NCI-H2171 (cell line): ENCODE data around the gene CFAP107.
"Not testable (repeated sequence)": the region's sequence is repeated elsewhere in the genome, so short reads cannot be mapped to it uniquely, and the experiment has no call there.

Experiments
- DNase-seq: peaks from one replicate; lab custom pipeline; 2025; lab: John Stamatoyannopoulos, UW

The CFAP107 gene, protein sequence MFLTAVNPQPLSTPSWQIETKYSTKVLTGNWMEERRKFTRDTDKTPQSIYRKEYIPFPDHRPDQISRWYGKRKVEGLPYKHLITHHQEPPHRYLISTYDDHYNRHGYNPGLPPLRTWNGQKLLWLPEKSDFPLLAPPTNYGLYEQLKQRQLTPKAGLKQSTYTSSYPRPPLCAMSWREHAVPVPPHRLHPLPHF

DNA sequence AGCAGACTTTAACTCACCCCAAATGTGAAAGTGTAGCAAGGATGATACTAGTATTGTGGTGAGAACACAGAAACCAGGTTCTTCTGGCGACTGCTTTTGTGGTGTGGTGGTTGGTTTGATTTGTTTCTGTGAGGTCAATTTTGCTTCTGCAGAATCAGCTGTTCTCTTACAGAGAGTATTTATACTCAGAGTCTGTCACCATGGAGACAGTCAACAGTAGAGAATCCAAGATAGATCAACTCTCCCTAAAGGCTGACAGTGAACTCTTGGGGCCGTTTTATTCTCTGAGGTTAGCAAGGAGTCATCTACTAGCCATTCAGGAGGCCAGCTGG, at the start of gene CFAP107:
Gene CFAP107, plus strand, starts transcription at position 209 of the 332 bp plus-strand sequence. CDS start 231 bp downstream, outside the sequence.
- DNase-seq, result no peak

DNA sequence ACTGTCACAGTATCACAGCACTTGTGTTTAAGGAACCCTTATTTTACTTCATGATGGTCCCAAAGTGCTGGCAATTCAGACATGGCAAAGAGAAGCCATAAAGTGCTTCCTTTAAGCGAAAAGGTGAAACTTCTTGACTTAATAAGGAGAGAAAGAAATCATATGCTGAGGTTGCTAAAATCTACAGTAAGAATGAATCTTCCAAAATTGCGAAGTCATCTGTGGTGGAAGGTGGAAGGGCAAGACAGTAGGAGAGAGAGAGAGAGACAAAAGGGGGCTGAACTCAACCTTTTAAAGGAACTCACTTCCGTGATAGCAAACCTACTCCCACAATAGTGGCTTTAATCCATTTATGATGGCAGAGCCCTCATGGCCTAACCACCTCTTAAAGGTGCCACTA, 49.3 kb upstream of the CFAP107 start:
- no peak for DNase-seq

DNA sequence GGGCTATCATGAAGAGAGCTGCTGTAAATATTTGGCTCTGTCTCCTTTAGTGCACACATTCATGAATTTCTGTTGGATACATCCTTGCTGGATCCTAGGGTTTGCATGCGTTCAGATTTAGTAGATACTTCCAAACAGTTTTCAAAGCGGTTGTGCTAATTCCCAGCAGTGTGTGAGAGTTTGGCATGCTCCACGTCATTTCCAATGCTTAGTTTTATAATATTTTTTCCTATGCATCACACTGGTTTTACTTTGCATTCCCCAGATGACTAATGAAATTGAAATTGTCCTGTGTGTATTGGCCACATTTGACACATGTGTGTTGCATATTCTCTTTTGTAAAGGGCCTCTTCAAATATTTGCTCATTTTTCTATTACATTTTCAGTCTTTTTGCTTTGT, 48.6 kb upstream of the CFAP107 start:
- DNase-seq, result no peak

DNA sequence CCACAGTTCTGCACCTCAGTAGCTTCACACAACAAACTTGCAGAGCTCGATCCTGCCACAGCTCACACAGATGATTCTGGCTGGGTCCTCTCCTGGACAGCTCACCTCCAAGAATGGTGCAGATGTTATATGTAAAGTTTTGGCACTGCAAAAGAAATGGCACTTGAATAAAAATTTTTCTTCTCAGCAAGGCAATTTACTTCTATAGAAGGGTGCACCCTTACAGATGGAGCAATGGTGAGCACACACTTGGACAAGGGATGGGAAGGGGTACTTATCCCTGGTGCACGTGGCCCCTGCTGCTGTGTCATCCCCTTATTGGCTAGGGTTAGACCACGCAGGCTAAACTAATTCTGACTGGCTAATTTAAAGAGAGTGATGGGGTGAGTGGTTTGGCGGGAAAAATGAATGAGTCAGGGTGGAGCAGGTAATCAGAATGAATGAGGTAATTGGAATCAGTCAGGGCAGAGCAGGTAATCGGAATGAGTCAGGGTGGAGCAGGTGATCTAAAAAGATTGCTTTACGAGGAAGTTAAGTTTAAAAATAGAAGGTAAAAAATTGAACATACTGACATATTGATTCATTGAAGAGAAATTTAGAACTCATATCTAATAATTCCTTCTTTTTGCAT, 42.1 kb upstream of the CFAP107 start:
- DNase-seq, result no peak

DNA sequence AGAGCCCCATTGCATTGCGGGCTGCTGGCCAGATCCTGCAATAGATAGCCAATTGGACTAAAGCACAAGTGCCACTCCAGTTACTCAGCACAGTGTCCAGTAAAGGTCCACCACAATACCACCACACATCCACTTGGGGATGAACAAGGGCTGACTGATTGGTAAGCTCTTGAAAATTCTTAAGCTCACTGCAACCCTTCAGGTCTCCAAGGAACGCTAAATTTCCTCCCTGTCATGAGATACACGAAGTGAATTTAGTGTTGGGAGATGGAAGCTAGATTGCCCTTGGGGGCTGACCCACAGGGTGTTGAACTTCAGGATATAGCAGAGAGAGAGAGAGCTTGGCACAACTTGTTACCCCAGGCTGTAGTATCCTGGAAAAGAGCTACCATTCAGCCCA, 39.9 kb upstream of the CFAP107 start:
- no peak for DNase-seq

DNA sequence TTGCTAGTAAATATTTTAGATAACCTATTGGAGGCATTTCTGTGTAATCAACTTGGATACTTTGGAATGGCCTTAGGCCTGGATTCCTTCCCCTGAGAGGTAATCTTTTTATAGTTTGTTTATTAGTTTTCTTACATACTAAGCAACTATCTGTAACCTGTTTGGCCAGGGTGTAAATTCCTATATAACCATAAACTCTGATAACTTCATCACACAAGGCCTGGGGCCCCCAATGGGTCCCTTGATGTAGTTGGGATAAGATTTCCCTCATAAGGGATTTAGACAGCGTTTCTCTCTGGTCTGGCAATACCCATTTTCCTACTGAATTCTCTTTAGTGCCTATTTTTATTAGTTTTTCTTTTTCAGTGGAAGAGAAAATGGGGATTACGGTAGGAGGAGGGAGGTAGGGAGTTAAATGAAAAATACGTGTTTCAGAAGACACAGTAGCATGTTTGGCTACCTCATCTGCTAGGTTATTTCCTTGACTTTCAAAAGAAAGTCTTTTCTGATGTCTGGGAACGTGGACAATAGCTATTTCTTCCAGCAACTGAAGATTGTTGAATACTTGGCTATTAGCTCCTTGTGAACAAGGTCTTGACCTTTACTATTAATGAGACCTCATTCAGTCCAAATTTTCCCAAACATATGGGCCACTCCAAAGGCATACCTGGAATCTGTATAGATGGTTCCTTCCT, 37.5 kb upstream of the CFAP107 start:
- no peak for DNase-seq

DNA sequence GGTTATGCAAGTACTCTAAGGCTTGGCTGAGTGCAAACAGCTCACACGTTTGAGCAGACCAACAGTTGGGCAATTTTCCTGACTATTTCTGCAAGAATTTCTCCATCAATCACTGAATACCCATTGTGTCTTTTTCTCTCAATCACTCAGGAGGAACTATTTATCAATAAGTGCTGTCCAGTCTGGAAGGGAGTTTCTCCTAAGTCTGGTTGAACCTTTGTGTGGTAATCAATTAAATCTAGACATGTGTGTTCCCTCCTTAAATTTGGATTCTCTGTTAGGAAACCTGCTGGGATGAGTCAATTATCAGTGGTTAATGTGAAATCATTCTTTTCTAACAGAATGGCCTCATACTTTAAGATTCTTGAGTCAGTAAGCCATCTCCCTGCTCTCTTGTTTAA, 36.9 kb upstream of the CFAP107 start:
- no peak for DNase-seq

DNA sequence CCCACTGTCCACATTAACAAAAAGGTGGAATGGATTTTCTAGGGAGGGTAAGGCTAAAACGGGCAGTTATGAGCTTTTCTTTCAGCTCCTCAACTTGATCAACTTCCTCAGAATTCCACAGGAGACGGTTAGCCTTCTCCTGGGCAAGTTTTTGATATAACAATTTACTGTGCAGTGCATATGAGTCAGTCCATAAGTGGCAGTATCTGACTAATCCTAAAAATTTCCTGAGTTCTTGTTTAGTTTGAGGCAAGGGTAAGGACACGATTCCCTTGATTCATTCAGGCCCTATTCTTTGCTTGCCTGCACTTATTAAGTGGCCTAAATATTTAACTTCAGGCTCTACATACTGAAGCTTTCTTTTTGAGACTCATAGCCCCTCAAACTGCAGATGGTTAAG, 36.3 kb upstream of the CFAP107 start:
- DNase-seq, result no peak

DNA sequence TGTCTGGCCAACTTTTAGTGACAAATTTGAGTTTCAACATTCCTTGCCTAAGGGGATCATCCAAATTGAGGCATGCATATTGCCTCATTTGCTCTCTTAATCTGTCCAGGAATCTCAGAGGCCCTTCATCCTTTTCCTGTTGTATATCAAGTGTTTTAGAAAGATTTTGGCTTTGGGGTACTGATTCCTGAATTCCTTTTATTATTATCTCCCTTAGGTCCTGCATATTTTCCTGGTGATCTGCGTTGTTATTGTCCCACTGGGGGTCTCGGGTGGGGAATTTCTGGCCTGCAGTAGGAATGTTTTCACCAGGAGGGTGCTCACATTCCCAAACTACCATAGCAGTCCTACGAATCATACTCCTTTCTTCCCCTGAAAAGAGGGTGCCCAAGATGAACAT, 34.5 kb upstream of the CFAP107 start:
- no peak for DNase-seq

DNA sequence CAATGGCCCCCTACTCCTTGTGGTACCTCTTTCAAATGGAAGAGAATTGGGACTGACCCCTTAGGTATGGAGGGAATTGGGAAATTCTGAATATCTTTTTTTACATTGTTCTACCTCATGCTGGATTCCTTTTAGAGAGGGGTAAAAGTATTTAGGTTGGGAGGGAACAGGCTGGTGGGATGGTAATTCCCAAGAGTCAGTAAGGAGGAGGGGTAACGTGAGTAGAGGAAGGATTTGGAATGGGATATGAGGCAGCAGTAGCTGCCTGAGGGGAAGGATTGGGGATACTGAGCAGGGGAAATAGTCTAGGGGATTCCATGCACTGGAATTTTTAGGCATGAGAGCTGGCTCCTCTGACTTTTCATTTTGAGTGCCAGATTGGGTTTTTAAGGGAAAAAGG, 33.9 kb upstream of the CFAP107 start:
- no peak for DNase-seq

DNA sequence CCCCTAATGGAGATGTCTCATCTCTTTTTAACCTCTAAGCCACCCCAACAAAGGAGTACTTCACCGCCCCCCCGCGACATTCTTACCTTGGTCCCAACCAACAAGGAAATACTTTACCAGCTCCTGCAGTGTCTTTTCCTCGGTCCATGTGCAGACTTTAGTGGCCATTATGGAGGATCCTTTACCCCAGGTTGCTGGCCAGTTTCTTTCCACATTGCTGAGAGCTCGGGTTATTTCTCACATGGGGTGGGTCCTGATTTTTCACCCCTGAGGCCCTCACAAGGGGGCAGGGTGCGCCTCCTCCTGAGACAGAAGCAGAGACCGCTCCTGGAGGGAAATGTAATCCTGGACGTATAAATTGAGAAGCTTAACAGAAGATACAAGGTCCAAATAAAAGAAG, 33.1 kb upstream of the CFAP107 start:
- DNase-seq, result no peak

DNA sequence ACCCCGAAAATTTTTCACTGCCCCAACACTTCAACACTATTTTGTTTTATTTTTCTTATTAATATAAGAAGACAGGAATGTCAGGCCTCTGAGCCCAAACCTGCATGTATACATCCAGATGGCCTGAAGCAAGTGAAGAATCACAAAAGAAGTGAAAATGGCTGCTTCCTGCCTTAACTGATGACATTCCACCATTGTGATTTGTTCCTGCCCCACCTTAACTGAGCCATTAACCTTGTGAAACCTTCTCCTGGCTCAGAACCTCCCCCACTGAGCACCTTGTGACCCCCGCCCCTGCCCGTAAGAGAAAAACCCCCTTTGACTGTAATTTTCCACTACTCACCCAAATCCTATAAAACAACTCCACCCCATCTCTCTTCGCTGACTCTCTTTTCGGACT, 32.3 kb upstream of the CFAP107 start:
- not testable (repeated sequence) for DNase-seq

DNA sequence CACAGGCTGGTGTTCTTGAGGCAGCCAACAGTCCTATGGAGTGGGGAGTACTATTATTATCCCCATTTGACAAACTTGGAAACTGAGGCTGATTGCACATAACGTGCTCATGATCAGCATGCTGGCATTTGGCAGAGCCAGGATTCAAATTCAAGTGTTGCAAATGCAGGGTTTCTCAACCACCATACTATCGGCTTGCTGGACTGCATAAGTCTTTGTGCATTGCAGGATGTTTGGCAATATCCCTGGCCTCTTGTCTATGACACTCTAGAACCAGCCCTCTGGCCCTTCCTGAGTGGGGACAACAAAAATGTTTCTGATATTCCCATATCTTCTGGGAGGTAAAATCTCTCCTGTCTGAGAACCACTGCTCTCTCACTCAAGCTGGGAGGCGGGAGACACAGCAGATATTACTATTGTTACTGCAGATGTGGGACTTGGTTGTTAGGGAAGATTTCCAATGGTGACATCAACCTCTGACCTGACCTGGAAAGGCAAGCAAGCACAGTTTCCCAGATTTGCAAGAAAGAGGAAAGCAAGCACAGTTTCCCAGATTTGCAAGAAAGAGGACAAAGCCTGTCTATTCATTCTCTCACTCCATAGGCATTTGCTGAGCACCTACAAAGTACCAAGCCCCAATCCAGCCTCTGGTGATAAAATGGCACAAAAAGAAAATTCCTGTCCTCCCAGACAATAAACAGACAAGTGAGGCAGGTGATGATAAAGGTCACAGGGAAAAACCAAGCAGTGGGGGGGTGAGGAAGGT, 31.1 kb upstream of the CFAP107 start:
- DNase-seq, result no peak

DNA sequence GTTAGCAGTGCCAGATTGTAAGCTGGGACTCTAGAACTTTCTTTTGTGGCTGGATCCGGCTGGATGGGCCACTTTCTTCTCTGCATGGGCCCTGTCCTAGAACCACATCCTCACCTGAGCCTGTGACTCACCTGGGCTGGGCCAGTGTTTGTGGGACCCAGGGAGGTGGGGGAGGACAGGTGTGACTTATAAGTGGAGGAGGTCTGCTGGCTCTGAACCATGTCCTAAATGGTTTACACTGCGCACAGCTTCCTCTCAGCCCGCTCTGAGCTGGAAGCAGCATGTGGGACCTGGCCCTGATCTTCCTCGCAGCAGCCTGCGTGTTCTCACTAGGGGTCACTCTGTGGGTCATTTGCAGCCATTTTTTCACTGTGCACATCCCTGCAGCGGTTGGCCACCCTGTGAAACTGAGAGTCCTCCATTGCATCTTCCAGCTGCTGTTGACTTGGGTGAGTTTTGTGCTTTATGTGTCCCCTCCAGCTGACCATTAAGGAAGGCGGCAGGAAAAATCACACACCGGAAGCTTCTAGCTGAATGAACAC, 30.0 kb upstream of the CFAP107 start, which contains the start of gene AADACL3:
Gene AADACL3, plus strand, starts transcription at position 215 of the 542 bp plus-strand sequence. Its CDS starts 67 bp downstream, at position 282.
- DNase-seq, result no peak

DNA sequence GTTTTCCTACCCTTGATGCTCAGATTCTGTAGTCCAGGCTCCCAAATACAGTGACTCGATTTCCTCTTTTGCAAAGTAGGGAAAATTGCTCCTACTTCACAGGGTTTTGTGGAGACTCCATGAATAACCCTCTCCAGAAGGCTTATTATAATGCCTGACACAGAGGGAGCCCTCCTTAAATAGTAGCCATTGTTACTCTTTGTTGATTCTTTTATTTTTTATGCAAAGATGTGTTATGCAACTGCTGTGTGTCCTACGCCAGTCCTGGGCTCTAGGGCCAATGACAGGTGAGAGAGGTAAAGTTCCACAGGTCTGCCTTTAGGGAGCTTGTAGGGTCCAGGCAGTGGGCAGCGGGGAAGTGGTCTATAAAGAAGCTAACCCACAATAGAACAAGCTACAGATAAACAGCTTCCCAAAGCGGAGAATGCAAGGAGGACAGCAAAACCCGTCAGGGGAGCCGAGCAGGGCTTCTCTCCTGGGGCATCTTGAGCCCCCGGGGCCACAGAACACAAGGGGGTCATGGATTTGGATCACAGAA, 28.6 kb upstream of the CFAP107 start:
- DNase-seq, result no peak

DNA sequence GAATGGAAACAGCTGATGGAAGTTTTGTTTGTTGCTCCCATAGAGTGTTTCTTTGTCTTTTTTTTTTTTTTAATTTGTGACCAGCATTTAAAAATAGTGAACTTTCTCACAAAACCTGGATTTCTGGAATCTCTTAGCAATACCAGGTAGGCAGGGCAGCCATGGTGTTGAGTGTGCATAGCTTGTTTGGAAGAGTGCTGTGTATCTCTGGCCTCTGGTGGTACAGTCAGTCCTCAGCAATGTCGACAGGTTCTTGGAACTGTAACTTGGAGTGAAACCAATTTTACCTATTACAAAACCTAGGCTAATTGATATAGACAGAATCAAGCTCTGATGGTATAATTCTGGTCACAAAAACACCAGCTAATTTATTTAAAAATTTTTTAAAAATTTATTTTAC, 23.4 kb upstream of the CFAP107 start:
- no peak for DNase-seq

DNA sequence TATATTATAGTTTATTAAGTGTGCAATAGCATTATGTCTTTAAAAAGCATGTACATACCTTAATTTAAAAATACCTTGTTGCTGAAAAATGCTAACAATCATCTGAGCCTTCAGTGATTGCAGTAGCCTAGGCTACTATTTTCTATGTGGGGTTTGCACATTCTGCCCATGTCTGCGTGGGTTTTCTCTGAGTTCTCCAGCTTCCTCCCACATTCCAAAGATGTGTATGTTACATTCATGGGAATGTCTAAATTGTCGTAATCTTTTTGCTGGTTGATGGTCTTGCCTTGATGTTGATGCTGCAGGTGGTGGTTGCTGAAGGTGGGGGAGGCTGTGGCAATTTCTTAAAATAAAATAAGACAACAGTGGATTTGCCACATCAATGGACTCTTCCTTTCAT, 17.6 kb upstream of the CFAP107 start:
- no peak for DNase-seq

DNA sequence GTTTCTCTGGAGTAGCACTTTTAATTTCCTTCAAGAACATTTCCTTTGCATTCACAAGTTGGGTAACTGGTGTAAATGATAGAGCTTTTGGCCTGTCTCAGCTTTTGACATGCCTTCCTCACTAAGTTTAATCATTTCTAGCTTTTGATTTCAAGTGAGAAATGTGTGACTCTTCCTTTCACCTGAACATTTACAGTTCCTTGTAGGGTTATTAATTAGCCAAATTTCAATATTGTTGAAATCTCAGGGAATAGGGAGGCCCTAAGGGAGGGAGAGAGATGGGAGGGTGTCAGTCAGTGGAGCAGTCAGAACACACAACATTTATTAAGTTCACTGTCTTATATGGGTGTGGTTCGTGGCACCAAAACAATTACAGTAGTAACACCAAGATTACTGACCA, 15.8 kb upstream of the CFAP107 start:
- no peak for DNase-seq

DNA sequence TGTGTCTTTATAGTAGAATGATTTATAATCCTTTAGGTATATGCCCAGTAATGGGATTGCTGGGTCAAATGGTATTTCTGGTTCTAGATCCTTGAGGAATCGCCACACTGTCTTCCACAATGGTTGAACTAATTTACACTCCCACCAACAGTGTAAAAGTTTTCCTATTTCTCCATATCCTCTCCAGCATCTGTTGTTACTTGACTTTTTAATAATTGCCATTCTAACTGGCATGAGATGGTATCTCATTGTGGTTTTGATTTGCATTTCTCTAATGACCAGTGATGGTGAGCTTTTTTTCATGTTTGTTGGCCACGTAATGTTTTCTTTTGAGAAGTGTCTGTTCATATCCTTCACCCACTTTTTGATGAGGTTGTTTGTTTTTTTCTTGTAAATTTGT, 14.9 kb upstream of the CFAP107 start:
- not testable (repeated sequence) for DNase-seq

DNA sequence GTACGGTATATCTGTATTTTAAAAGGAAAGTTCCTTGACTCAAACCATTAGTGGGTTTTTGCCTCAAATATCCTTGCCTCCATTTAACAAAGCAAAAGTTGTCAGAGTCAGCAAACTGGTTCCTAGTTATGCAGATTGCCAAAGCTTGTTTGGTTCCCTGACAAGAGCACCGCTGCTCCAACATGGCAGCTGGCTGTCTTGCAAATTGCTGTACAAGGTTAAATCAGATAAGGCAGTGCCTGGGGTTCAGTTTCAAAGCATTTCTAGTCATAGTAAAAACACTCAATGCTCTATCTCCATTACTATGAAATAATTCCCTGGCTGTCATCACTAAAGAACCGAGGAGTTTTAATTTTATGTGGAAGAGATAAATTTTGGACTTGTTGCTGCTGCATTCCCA, 11.3 kb upstream of the CFAP107 start:
- no peak for DNase-seq

DNA sequence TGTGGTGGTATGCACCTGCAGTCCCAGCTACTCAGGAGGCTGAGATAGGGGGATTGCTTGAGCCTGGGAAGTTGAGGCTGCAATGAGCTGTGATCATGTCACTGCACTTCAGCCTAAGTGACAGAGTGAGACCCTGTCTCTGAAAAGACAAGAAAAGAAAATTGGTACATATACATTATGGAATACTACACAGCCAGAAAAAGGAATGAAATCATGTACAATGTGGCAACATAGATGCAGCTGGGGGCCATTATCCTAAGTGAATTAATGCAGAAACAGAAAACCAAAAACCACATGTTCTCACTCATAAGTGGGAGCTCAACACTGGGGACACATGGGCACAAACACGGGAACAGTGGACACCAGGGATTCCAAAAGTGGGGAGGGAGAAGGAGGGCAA, 7.1 kb upstream of the CFAP107 start:
- no peak for DNase-seq

DNA sequence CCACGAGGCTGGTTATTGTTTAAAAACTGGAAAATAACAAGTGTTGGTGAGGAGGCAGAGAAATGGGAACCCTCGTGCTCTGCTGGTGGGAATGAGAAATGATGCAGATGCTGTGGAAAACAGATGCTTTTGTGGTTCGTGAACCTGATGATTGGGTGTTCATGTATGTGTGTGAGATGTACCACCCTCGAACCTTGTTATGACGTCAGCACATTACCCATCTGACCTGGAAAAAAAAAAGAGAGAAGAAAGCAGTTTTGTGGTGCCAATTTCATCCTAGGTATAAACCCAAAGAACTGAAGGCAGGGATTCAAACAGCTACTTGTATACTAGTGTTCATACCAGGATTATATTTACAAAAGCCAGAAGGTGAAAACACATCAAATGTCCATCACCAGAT, 6.4 kb upstream of the CFAP107 start:
- DNase-seq, result no peak
